HFF-Myc (cell line): Measurements from ENCODE around the gene CETP.

Experiments
- DNase-seq: peaks from one replicate; pipeline ENCODE4 v3.0.0-alpha.2; 2011; ENCODE audit warnings: low read depth; ENCODE audit errors: extremely low read depth
- H3K4me3 ChIP-seq: replicated peaks from 2 replicates; pipeline ENCODE4 v1.5.1; 2011; ENCODE audit warnings: low read depth, mild to moderate bottlenecking, control low read depth, low read length
- TF ChIP-seq, protein P1 (sequence below): IDR thresholded peaks from 2 replicates; pipeline ENCODE4 v1.5.1; 2012; ENCODE audit warnings: mild to moderate bottlenecking, low read depth, low read length, control low read depth; ENCODE audit errors: missing control alignments

Gene CETP

DNA sequence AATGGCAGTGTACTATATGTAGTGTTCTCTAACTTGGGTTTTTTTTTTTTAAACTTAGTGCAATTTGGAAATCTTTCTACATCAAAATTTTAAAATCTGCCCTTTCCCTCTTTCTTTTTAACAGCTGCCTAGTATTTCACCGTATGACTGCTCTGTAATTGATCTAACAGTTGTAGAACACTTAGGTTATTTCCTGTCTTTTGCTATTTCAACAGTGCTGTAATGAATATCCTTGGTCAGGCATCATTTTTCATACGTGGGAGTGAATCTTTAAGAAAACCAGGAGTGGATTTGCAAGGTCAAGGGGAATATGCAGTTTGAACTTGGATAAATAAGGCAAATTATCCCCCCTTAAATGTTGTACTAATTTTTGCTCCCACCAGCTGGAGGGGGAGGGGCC, 31.5 kb downstream of the CETP start:
- no peak overlapping the region for H3K4me3 ChIP-seq
- DNase-seq, result no peak
- TF ChIP-seq, protein P1, sequence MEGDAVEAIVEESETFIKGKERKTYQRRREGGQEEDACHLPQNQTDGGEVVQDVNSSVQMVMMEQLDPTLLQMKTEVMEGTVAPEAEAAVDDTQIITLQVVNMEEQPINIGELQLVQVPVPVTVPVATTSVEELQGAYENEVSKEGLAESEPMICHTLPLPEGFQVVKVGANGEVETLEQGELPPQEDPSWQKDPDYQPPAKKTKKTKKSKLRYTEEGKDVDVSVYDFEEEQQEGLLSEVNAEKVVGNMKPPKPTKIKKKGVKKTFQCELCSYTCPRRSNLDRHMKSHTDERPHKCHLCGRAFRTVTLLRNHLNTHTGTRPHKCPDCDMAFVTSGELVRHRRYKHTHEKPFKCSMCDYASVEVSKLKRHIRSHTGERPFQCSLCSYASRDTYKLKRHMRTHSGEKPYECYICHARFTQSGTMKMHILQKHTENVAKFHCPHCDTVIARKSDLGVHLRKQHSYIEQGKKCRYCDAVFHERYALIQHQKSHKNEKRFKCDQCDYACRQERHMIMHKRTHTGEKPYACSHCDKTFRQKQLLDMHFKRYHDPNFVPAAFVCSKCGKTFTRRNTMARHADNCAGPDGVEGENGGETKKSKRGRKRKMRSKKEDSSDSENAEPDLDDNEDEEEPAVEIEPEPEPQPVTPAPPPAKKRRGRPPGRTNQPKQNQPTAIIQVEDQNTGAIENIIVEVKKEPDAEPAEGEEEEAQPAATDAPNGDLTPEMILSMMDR, result no peak

DNA sequence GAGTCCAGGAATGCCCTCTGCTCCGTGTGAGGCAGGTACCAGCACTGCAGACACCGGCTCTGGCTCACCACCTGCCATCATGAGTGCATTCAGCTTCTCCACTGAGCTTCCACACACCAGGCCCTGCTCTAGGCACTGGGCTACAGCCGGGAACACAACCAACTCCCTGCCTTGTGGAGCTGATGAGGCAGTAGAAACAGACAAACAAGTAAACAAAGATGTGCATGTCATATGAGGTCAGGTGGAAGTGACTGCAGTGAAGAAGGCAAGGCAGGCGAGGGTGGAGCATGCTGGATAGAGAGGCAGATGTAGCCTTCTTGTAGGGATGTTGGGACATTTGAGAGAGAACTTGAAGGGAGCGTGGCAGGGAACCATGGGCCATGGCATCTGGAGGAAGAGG, 32.6 kb downstream of the CETP start:
- H3K4me3 ChIP-seq, result no peak overlapping the region
- no peak for DNase-seq
- TF ChIP-seq, protein P1, result no peak

DNA sequence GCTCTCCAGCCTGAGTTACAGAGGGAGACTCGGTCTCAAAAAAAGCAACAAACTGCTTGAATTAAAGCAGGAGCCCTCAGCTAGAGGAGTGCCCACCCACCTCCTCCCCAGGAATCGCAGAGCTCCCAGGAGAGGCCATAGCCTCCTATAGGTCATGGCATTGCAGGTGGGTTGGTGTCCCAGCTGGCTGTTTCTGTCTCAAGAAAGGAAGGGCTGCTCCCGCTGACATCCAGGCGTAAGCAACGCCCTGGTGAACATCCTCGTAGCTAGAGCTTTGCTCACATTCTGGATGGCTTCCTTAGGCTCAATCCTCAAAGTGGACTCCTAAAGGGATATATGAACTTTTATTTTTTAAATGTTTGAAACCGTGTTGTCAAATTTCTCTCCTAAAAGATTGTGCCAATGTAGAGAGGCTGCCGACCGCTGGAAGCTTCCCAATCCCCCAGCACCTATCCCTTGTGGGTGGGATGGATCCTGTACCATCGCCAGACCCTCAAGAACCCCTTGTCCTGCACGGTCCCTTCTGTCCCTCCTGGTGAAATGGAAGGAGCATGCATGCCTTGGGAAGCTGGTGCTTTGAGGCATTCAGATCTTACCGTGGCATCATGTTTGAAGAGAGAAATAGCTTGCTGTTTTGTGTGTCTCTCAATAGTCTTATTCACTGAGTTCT, 33.5 kb downstream of the CETP start:
- no peak overlapping the region for H3K4me3 ChIP-seq
- no peak for DNase-seq
- TF ChIP-seq, protein P1, result no peak

DNA sequence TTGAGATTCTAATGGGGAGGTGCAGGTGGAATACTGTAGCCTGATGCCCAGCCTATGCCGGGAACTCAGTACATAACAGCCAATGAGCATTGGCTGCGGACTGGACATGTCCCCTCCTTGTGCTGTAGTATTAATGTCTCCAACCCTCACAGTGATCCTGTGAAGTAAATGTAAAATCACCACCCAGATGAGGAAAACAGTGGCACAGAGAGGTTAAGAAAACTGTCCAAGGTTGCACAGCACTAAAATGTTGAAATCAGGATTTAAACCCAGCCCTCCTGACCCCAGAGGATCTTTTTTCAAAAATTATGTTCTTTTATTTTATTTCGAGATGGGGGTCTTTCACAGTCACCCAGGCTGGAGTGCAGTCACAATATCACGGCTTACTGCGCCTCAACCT, 35.5 kb downstream of the CETP start:
- H3K4me3 ChIP-seq, result no peak overlapping the region
- no peak for DNase-seq
- TF ChIP-seq, protein P1, result no peak

DNA sequence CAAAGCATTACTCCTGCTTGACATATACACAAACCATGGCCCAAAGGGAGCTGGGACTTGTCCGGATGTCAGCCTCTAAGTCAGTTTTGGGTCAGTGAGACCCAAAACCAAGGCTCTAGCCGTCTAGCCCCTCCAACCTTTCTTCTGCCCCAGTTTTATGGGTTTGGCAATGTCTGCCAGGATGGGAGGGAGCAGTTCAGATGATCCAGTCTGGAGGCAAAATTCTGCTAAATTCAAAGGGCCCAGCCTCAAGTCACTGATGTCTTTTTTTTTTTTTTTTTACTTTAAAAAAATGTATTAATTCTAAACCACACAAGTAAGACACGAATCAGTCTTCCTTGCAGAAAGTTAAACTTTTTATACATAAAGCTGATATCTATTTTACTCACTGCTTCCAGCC, 36.2 kb downstream of the CETP start:
- H3K4me3 ChIP-seq, result no peak overlapping the region
- no peak for DNase-seq
- TF ChIP-seq, protein P1, result no peak

DNA sequence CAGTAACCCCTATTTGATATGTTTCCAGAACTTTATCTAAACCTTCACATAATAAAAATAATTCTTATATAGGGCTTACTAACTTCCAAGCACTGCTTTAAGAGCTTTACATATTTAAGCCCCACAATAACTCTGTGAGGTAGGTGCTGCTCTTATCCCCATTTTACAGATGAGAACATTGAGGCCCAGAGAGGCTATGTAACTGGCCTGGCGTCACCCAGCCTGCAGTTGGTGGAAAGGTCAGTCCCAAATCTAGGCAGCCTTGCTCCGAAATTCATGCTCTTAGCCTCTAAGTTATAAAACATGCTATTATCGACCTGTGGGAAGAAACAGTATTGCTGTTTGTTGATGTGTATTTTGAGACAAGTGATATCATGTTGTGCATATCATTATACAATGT, 36.6 kb downstream of the CETP start:
- no peak for DNase-seq
- TF ChIP-seq, protein P1, result no peak
- no peak overlapping the region for H3K4me3 ChIP-seq

DNA sequence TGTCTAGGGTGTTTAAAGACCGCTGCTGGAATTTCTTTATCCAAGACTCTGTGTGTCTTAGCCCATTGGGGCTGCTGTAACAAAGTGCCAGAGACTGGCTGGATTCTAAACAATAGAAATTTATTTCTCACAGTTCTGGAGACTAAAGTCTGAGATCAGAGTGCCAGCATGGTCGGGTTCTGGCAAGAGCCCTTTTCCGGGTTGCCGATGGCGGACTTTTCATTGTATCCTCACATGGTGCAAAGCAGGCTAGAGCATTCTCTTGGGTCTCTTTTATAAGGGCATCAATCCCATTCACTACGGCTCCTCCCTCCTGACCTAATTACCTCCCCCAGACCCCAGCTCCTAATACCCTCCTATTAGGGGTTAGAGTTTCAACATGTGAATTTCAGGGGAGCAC, 37.1 kb downstream of the CETP start:
- DNase-seq, result no peak
- no peak overlapping the region for H3K4me3 ChIP-seq
- TF ChIP-seq, protein P1, result no peak
